HCT116 (cell line): Measurements from ENCODE around the gene UBE2D4. TPM values are rescaled to one million over a fixed set of nuclear protein-coding genes. Genes with fewer than 3 reads are reported as not detected.

Source experiments
- ATAC-seq: fragments of 200-7000 bp; cut with Tn5 transposase; 2 replicates; pipeline ENCODE4 v1.9.1; 2020; ENCODE audit warnings: mild to moderate bottlenecking, moderate library complexity
- BruUV-seq: library from RNA; stranded (reverse); fragments of 400-500 nt; replicated peaks from 2 replicates; lab custom pipeline; 2021; lab: Mats Ljungman, UMichigan
- CTCF ChIA-PET: fragments of 300-600 bp; sonication (Branson Sonifier 250); formaldehyde crosslinking; loops from one replicate; lab custom pipeline; 2021; ENCODE audit warnings: antibody characterized with exemption; lab: Charles Lee
- POLR2A ChIA-PET: fragments of 300-600, 350-600 bp; sonication (Branson Sonifier 250); formaldehyde crosslinking; loops from one replicate; lab custom pipeline; 2021; ENCODE audit warnings: antibody characterized with exemption; lab: Charles Lee
- RAD21 ChIA-PET, 2 experiments: fragments of 300-600 bp; sonication (Branson Sonifier 250); formaldehyde crosslinking; loops; one replicate each; lab custom pipeline; 2023; ENCODE audit warnings: low total read pairs in 2 of 2; ENCODE audit not compliant: uncharacterized antibody in 2 of 2, unreplicated experiment in 2 of 2, low non-redundant PET in 1 of 2; lab: Charles Lee
- DNase-seq: peaks from one replicate; pipeline ENCODE4 v3.0.0-alpha.2; 2010; ENCODE audit warnings: low read depth, low spot score
- H2AFZ ChIP-seq: fragments of 200-600 bp; shearing (Covaris generic), sonication (generic); 2 replicates; pipeline ENCODE4 v1.6.1; 2017; ENCODE audit warnings: low read depth, mixed run types, mixed read lengths, antibody characterized with exemption, low read length; ENCODE audit not compliant: poor library complexity, severe bottlenecking
- H3K27ac ChIP-seq: 2 replicates; pipeline ENCODE4 v1.5.1; 2012; ENCODE audit warnings: low read depth, low read length
- H3K27me3 ChIP-seq: fragments of 200-600 bp; sonication (generic); 2 replicates; pipeline ENCODE4 v1.6.1; 2016; ENCODE audit warnings: mixed run types, low read length, mixed read lengths; ENCODE audit not compliant: insufficient read depth
- H3K36me3 ChIP-seq, 2 experiments: fragments of 200-500 bp in 1 of 2; fragments of 200-600 bp in 1 of 2; sonication (Bioruptor generic) in 1 of 2; sonication (generic) in 1 of 2; 2 replicates each; pipeline versions ENCODE4 v1.5.1 to v1.6.1; 2014 to 2016; ENCODE audit warnings: low read length in 2 of 2, inconsistent platforms in 1 of 2, mixed read lengths in 1 of 2, mixed run types in 1 of 2; ENCODE audit not compliant: insufficient read depth in 2 of 2, control insufficient read depth in 1 of 2
- H3K4me1 ChIP-seq, 2 experiments: fragments of 200-600 bp in 1 of 2; sonication (generic) in 1 of 2; 2 replicates each; pipeline versions ENCODE4 v1.5.1 to v1.6.1; 2012 to 2017; ENCODE audit warnings: low read length in 2 of 2, inconsistent platforms in 1 of 2, mild to moderate bottlenecking in 1 of 2, mixed read lengths in 1 of 2, mixed run types in 1 of 2, moderate library complexity in 1 of 2; ENCODE audit not compliant: insufficient read depth in 2 of 2, control insufficient read depth in 1 of 2
- H3K4me2 ChIP-seq: fragments of 200-600 bp; sonication (generic); 2 replicates; pipeline ENCODE4 v1.6.1; 2017; ENCODE audit warnings: mixed run types, low read length, mixed read lengths
- H3K4me3 ChIP-seq, 2 experiments: fragments of 200-600 bp in 1 of 2; sonication (generic) in 1 of 2; replicated peaks in 1 of 2; 2 replicates each; pipeline ENCODE4 v1.5.1; 2011 to 2016; ENCODE audit warnings: low read length in 2 of 2, control low read depth in 1 of 2, low read depth in 1 of 2, mild to moderate bottlenecking in 1 of 2, mixed read lengths in 1 of 2, mixed run types in 1 of 2
- H3K79me2 ChIP-seq: fragments of 200-600 bp; sonication (generic); 2 replicates; pipeline ENCODE4 v1.6.1; 2017; ENCODE audit warnings: mild to moderate bottlenecking, mixed run types, low read length, moderate library complexity, mixed read lengths; ENCODE audit not compliant: insufficient read depth
- H3K9ac ChIP-seq: fragments of 200-600 bp; sonication (generic); 2 replicates; pipeline ENCODE4 v1.6.1; 2016; ENCODE audit warnings: low read length, mixed read lengths
- H3K9me2 ChIP-seq: fragments of 200-600 bp; sonication (generic), shearing (Covaris generic); 2 replicates; pipeline ENCODE4 v1.6.1; 2017; ENCODE audit warnings: mixed run types, mild to moderate bottlenecking, moderate library complexity; ENCODE audit not compliant: insufficient read depth
- H3K9me3 ChIP-seq, 2 experiments: fragments of 200-500 bp in 1 of 2; fragments of 200-600 bp in 1 of 2; sonication (Bioruptor generic) in 1 of 2; sonication (generic) in 1 of 2; 2 replicates each; pipeline ENCODE4 v1.6.1; 2014 to 2017; ENCODE audit warnings: low read length in 2 of 2, mixed read lengths in 2 of 2, inconsistent platforms in 1 of 2, low read depth in 1 of 2, mild to moderate bottlenecking in 1 of 2, mixed run types in 1 of 2, moderate library complexity in 1 of 2; ENCODE audit not compliant: control insufficient read depth in 1 of 2, insufficient read depth in 1 of 2
- H4K20me1 ChIP-seq: fragments of 200-600 bp; sonication (generic), shearing (Covaris generic); 2 replicates; pipeline ENCODE4 v1.6.1; 2017; ENCODE audit warnings: mixed run types, mild to moderate bottlenecking, moderate library complexity; ENCODE audit not compliant: insufficient read depth
- CEBPB ChIP-seq: IDR thresholded peaks from 2 replicates; pipeline ENCODE4 v1.6.1; 2012; ENCODE audit warnings: low read depth
- ELF1 ChIP-seq: IDR thresholded peaks from 2 replicates; pipeline ENCODE4 v1.6.1; 2012; ENCODE audit warnings: low read depth, borderline replicate concordance
- EZH2 ChIP-seq: fragments of 200-600 bp; sonication (generic); IDR thresholded peaks from 2 replicates; pipeline ENCODE4 v1.6.1; 2017; ENCODE audit warnings: antibody characterized with exemption, mixed run types
- EZH2phosphoT487 ChIP-seq: fragments of 200-600 bp; IDR thresholded peaks from 2 replicates; pipeline ENCODE4 v1.6.1; 2018; ENCODE audit warnings: antibody characterized with exemption, borderline replicate concordance
- FOSL1 ChIP-seq: IDR thresholded peaks from 2 replicates; pipeline ENCODE4 v1.6.1; 2012; ENCODE audit warnings: low read depth
- JUND ChIP-seq: IDR thresholded peaks from 2 replicates; pipeline ENCODE4 v1.6.1; 2012
- MAX ChIP-seq: IDR thresholded peaks from 2 replicates; pipeline ENCODE4 v1.6.1; 2012
- POLR2AphosphoS5 ChIP-seq: IDR thresholded peaks from 2 replicates; pipeline ENCODE4 v1.6.1; 2011; ENCODE audit warnings: mild to moderate bottlenecking, low read depth, low read length, moderate library complexity
- SP1 ChIP-seq: IDR thresholded peaks from 2 replicates; pipeline ENCODE4 v1.6.1; 2012; ENCODE audit warnings: low read depth
- SRF ChIP-seq: IDR thresholded peaks from 2 replicates; pipeline ENCODE4 v1.6.1; 2012; ENCODE audit warnings: low read depth
- TCF7L2 ChIP-seq: IDR thresholded peaks from 2 replicates; pipeline ENCODE4 v1.7.0; 2011; ENCODE audit warnings: borderline replicate concordance, inconsistent platforms; ENCODE audit not compliant: insufficient read depth, insufficient read length; ENCODE audit errors: extremely low read depth
- YY1 ChIP-seq: IDR thresholded peaks from 2 replicates; pipeline ENCODE4 v1.6.1; 2011; ENCODE audit warnings: low read length, low read depth, moderate library complexity, mild to moderate bottlenecking; ENCODE audit not compliant: insufficient replicate concordance; ENCODE audit errors: extremely low read depth
- ZBTB33 ChIP-seq: IDR thresholded peaks from 2 replicates; pipeline ENCODE4 v1.6.1; 2011; ENCODE audit warnings: mild to moderate bottlenecking, low read length, moderate library complexity; ENCODE audit not compliant: insufficient replicate concordance; ENCODE audit errors: extremely low read depth
- ZNF274 ChIP-seq: fragments of 200-500 bp; sonication (Bioruptor generic); IDR thresholded peaks from 2 replicates; pipeline ENCODE4 v1.6.1; 2014; ENCODE audit warnings: mild to moderate bottlenecking, low read depth, low read length, inconsistent platforms
- intact Hi-C: fragments of 100-400 bp; cut with micrococcal nuclease; formaldehyde crosslinking; loops from 2 replicates; pipeline ENCODE4 v1.10.0; 2022
- total RNA-seq: library from RNA; stranded (reverse); gene quantifications from one replicate; pipeline ENCODE4 v1.2.1, GENCODE V29; 2021; ENCODE audit not compliant: unreplicated experiment
- TF ChIP-seq, protein P1 (sequence below): IDR thresholded peaks from 2 replicates; pipeline ENCODE4 v1.6.1; 2012; ENCODE audit warnings: low read depth

UBE2D4 gene
- total RNA-seq, 1 experiment from 2014 or later = 12.9 TPM

- H3K27ac ChIP-seq = no peak overlapping the region
- no peak for TF ChIP-seq MAX
- TF ChIP-seq ZNF274 = no peak
- TF ChIP-seq SRF = no peak
- TF ChIP-seq EZH2 = no peak
- TF ChIP-seq YY1 = no peak
- intact Hi-C loops = no loop called here
- RAD21 ChIA-PET = no interaction called here
- no peak overlapping the region for H3K9ac ChIP-seq
- H3K4me1 ChIP-seq = no peaks in the 10 kb centered on the region
- ATAC-seq = no peak
- no peak overlapping the region for H2AFZ ChIP-seq
- POLR2A ChIA-PET = no interaction called here
- no peak overlapping the region for H3K4me2 ChIP-seq
- H3K79me2 ChIP-seq = no peaks in the 10 kb centered on the region
- H4K20me1 ChIP-seq = no peaks in the 10 kb centered on the region
- no peaks in the 10 kb centered on the region for H3K9me2 ChIP-seq
- CTCF ChIA-PET = no interaction called here
- no peaks in the 10 kb centered on the region for H3K9me3 ChIP-seq
- no TSS peak for BruUV-seq
- H3K36me3 ChIP-seq = no peaks in the 10 kb centered on the region
- no peaks in the 10 kb centered on the region for H3K27me3 ChIP-seq
- no peak for DNase-seq
- no peak overlapping the region for H3K4me3 ChIP-seq
Measured at GRCh38 chr7:43914795-43915194, 11.4 kb upstream of the UBE2D4 start.

DNA sequence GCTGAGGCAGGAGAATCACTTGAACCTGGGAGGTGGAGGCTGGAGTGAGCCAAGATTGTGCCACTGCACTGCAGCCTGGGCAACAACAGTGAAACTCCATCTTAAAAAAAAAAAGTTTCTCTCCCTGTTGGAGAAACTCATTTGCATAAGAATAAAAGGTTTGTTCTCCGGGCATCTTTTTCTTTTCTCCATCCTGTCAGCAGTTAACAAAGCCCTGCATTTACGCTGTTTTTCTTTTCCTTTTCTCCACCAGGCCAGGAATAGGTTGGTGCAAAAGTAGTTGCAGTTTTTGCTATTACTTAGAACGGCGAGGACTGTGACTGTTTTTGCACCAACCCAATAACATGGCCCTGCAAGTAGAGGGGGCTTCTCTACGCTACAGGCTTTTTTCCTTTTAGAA is 10.3 kb upstream of the UBE2D4 start:
- no TSS peak for BruUV-seq
- RAD21 ChIA-PET = no interaction called here
- no peak overlapping the region for H3K9ac ChIP-seq
- H3K79me2 ChIP-seq = no peaks in the 10 kb centered on the region
- no peaks in the 10 kb centered on the region for H4K20me1 ChIP-seq
- no peaks in the 10 kb centered on the region for H3K4me1 ChIP-seq
- H3K27ac ChIP-seq = no peak overlapping the region
- H3K4me3 ChIP-seq = no peak overlapping the region
- no peak overlapping the region for H3K4me2 ChIP-seq
- no peak overlapping the region for H2AFZ ChIP-seq
- POLR2A ChIA-PET = no interaction called here
- no peaks in the 10 kb centered on the region for H3K27me3 ChIP-seq
- ATAC-seq = no peak
- CTCF ChIA-PET = no interaction called here
- intact Hi-C loops = no loop called here
- H3K9me3 ChIP-seq = no peaks in the 10 kb centered on the region
- DNase-seq = no peak
- no peaks in the 10 kb centered on the region for H3K9me2 ChIP-seq
- no peaks in the 10 kb centered on the region for H3K36me3 ChIP-seq
- TF ChIP-seq YY1 (no peak), ZBTB33 (no peak), FOSL1 (no peak), JUND (no peak), SP1 (no peak), EZH2phosphoT487 (no peak), ELF1 (no peak), SRF (no peak), EZH2 (no peak), POLR2AphosphoS5 (no peak), TCF7L2 (no peak), MAX (no peak), CEBPB (no peak)
- TF ChIP-seq, protein P1, sequence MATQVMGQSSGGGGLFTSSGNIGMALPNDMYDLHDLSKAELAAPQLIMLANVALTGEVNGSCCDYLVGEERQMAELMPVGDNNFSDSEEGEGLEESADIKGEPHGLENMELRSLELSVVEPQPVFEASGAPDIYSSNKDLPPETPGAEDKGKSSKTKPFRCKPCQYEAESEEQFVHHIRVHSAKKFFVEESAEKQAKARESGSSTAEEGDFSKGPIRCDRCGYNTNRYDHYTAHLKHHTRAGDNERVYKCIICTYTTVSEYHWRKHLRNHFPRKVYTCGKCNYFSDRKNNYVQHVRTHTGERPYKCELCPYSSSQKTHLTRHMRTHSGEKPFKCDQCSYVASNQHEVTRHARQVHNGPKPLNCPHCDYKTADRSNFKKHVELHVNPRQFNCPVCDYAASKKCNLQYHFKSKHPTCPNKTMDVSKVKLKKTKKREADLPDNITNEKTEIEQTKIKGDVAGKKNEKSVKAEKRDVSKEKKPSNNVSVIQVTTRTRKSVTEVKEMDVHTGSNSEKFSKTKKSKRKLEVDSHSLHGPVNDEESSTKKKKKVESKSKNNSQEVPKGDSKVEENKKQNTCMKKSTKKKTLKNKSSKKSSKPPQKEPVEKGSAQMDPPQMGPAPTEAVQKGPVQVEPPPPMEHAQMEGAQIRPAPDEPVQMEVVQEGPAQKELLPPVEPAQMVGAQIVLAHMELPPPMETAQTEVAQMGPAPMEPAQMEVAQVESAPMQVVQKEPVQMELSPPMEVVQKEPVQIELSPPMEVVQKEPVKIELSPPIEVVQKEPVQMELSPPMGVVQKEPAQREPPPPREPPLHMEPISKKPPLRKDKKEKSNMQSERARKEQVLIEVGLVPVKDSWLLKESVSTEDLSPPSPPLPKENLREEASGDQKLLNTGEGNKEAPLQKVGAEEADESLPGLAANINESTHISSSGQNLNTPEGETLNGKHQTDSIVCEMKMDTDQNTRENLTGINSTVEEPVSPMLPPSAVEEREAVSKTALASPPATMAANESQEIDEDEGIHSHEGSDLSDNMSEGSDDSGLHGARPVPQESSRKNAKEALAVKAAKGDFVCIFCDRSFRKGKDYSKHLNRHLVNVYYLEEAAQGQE = no peak
